HL-60/S4 treated with retinoic acid at 250 ng/mL for 4 days and 3 days (cell line): Measurements from ENCODE around the gene HNRNPUL1.
"Not testable (repeated sequence)": the region's sequence is repeated elsewhere in the genome, so short reads cannot be mapped to it uniquely, and the experiment has no call there.

Experiments
- in situ Hi-C: fragments of 300-500 bp; cut with MboI; formaldehyde crosslinking; loops from 2 replicates; pipeline ENCODE4 v1.7.0; 2022; ENCODE audit warnings: low sequenced_read_pairs

The HNRNPUL1 gene

DNA sequence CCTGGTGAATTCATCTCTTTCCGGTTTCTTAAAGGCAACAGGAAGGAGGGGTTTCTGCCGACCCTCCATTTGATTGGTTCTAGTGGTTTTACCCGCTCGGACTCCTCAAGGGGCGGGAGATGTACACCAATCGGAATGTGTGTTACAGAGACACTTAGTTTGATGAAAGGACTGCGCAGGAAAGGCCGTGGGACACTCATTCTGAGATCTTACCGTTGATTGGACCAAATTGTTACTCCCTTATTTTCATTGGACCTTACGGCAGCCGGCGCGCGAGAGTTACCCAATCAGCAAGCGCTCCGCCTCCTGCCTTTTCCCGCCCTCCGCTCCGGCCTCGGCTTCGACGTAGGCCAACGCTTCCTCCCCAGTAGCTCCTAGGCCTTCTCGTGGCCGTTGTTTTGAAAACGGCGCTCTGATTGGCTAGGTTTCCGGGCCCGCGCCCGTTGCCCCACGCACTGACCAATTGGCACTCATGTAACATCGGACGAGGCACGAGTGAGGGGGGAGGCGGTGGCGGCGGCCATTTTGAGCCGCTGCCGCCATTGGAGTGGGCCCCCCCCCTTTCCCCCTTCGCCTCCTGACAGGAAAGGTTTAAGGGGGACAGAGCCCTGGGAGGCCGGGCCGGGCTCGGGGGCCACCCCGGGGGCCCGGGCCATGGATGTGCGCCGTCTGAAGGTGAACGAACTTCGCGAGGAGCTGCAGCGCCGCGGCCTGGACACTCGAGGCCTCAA, at the start of gene HNRNPUL1:
Gene HNRNPUL1, plus strand, starts transcription at position 523 of the 731 bp plus-strand sequence. Its CDS starts 132 bp downstream, at position 655.
- in situ Hi-C loops = no loop called here

GRCh38 chr19:41217741-41218140, 46.4 kb upstream of the HNRNPUL1 start:
- in situ Hi-C loops = no loop called here

DNA sequence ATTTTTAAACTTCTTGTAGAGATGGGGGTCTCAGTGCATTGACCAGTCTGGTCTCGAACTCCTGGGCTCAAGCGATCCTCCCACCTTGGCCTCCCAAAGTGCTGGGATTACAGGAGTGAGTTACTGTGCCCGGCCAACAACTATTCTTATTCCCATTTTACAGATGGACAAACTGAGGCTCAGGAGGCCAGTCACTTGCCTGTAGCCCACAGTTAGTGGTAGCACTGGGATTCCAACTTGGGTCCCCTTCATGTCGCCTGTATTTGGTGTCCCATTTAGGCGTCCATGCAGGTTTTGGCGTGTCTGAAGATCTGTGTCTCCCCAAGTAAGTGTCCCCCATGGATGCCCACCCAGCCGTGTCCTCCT, 45.9 kb upstream of the HNRNPUL1 start:
- in situ Hi-C loops = no loop called here

DNA sequence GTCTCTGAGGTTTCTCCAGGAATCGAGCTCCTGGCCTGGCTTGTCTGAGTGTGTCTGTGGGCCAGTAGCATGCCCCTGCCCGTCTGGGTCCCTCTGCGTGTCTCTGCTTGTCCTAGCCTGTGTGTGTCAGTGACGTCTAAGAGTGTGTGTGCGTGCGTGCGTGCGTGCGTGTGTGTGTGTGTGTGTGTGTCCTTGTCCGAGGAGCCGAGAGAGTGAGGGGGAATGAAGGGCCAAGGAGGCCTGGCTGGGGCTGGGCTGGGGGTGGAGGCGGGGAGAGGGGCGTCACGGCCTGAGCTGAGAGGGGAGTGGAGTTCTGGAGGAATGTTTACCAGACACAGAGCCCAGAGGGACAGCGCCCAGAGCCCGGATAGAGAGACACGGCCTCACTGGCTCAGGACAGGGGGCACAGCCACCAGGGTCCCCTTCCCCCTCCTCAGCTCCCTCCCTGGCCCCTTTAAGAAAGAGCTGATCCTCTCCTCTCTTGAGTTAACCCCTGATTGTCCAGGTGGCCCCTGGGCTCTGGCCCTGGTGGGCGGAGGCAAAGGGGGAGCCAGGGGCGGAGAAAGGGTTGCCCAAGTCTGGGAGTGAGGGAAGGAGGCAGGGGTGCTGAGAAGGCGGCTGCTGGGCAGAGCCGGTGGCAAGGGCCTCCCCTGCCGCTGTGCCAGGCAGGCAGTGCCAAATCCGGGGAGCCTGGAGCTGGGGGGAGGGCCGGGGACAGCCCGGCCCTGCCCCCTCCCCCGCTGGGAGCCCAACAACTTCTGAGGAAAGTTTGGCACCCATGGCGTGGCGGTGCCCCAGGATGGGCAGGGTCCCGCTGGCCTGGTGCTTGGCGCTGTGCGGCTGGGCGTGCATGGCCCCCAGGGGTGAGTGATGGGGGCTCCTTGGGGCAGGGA, 45.3 kb upstream of the HNRNPUL1 start, which contains the start of gene AXL:
Gene AXL, plus strand, starts transcription at position 609 of the 893 bp plus-strand sequence. Its CDS starts 170 bp downstream, at position 779.
- in situ Hi-C loops = no loop called here

- in situ Hi-C loops = no loop called here
Observed at GRCh38 chr19:41219924-41220567, 44.1 kb upstream of the HNRNPUL1 start.

- in situ Hi-C loops = no loop called here
Observed at GRCh38 chr19:41220811-41221210, 43.4 kb upstream of the HNRNPUL1 start.

DNA sequence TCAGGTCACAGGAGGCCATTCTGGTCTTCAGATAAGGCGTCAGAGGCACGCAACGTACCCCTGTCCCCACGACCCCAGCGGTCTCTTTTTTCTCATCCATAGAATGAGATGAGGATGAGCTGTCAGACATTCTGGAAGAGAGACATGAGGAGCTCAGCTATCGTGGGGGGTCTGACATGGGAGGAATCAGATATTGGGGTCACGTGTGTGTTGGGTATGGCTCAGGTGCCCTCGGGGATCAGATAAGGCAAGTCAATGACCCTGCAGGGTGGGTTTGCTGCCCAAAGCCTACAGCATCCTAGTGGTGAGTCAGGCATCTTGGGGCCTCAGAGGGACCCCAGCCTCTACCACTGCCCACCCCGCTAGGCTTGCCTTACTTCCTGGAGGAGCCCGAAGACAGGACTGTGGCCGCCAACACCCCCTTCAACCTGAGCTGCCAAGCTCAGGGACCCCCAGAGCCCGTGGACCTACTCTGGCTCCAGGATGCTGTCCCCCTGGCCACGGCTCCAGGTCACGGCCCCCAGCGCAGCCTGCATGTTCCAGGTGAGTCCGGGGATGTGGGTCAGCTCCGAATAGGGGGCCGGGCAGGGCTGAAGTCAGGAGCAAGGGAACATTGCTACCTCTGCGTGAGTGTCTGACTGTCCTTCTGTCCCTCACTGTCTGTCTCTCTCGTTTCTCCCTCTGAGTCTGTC, 42.5 kb upstream of the HNRNPUL1 start:
- in situ Hi-C loops = no loop called here

GRCh38 chr19:41222240-41222639, 41.9 kb upstream of the HNRNPUL1 start:
- in situ Hi-C loops = no loop called here

GRCh38 chr19:41223431-41224234, 40.5 kb upstream of the HNRNPUL1 start:
- in situ Hi-C loops = no loop called here

DNA sequence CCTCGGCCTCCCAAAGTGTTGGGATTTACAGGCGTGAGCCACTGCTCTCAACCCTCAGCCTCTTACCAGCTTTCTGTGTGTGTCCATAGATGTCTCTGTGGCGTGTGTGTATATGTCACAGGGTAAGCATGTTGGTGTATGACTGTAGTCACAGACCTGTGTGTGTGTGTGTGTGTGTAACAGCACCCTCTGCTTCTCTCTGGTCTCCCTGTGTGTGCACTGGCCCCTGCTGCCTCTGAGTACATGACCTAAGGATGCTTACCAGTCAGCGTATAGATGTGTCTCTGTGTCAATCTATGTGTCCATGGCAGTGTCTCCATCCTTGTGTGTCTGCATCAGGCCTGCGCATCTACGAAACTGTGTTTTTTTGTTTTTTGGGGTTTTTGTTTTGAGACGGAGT, 39.5 kb upstream of the HNRNPUL1 start:
- in situ Hi-C loops = no loop called here

DNA sequence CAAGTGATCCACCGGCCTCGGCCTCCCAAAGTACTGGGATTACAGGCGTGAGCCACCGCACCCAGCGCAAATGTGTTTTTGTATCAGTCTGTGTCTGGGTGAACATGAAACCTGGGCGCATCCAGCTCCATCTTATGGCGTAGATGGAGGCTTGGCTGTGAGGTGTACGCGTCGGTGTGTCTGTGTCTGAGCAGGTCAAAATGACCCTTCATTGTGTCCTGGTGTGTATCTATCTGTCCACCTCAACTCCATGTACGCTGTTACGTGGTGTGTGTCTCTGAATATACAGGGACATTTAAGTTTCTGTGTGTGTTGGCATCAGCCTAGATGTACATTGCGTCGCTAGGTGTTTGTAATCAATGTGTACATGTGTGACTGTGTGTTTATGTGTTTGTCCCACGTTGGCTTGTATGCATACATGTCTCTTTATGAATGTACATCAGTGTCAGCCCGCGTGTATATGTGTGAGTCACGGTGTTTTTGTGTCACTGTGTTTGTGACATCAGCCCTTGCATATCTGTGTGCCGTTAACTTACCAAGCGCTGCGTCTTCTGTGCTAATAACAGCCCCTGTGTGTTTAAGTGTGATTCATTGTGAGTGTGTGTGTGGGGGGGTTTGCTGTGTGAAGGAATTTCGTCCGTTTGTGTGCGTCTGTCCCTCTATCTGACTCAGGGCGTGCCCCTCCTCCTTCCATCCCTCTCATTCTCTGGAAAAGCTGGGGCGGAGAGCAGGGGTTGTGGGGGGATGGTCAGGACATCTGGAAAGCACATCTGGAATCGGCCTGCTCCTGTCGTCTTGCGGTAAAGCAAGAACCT, 38.7 kb upstream of the HNRNPUL1 start:
- in situ Hi-C loops = no loop called here

DNA sequence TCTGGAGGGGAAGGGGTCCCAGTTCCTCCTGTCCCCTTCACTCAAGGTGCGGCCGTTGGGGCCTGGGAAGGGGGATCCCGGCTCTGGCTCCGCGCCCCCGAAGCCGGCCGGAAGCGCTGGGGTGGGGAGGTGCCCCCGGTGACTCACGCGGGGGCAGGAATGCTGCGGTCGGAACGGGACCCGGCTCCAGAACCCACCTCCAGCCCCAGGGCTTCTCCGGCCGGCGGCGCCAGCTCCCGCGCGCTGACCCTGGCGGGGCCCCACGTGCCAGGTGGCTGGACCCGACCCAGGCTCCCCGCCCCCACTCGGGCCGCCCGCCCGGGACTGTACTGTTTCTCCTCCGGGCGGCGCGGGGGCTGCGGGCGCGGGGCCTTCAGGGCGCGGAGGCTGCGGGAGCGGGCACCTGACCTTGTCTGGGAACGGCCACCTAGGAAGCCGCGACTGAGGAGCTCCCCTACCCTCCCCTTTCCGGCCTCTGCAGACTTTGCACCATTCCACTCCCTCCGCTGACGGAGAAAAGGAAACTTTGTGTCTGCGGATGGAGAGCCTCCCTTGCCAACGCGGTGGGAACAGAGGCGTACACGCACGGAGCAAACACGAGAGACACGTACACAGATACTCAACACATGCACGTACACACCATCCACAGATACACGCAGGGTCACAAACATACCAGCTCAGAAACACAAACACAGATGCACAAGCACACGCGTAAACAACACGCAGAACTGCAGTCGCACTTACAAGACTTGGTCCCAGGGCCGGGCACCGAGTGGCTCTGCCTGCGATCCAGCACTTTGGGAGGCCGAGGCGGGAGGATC, 37.9 kb upstream of the HNRNPUL1 start:
- in situ Hi-C loops = no loop called here

DNA sequence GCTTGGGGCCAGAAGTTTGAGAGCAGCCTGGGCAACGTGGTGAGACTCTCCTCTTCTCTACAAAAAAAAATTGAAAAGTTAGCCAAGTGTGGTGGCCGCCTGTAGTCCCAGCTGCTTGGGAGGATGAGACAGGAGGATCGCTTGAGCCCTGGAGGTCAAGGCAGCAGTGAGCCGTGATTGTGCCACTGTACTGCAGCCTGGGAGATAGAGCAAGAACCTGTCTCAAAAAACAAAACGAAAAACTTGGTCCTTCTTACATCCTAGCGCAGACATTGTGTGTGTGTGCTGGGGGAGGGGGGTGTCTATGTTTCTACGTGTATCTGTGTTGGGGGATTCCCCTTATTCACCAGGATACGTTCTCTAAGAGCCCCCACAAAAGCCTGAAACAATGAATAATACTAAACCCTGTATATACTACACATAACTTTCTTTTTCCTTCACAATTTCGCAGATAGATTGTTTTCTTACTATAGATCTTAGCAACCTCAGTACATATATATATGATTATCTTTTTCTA, 37.2 kb upstream of the HNRNPUL1 start:
- in situ Hi-C loops = no loop called here

GRCh38 chr19:41228486-41228885, 35.7 kb upstream of the HNRNPUL1 start:
- in situ Hi-C loops = no loop called here

- in situ Hi-C loops = not testable (repeated sequence)
Observed at GRCh38 chr19:41229338-41229737, 34.8 kb upstream of the HNRNPUL1 start.

- in situ Hi-C loops = no loop called here
Observed at GRCh38 chr19:41230067-41230857, 33.9 kb upstream of the HNRNPUL1 start.

- in situ Hi-C loops = no loop called here
Observed at GRCh38 chr19:41232686-41233085, 31.5 kb upstream of the HNRNPUL1 start.
